GM20000 (cell line): ENCODE results near the gene LRP1.

Experiments used
- DNase-seq: peaks from one replicate; pipeline ENCODE4 v3.0.0; 2012; ENCODE audit warnings: low spot score
- CTCF ChIP-seq: IDR thresholded peaks from 2 replicates; pipeline ENCODE4 v1.5.1; 2012; ENCODE audit warnings: mild to moderate bottlenecking, control low read depth; ENCODE audit errors: extremely low read depth, missing control alignments

The LRP1 gene

DNA sequence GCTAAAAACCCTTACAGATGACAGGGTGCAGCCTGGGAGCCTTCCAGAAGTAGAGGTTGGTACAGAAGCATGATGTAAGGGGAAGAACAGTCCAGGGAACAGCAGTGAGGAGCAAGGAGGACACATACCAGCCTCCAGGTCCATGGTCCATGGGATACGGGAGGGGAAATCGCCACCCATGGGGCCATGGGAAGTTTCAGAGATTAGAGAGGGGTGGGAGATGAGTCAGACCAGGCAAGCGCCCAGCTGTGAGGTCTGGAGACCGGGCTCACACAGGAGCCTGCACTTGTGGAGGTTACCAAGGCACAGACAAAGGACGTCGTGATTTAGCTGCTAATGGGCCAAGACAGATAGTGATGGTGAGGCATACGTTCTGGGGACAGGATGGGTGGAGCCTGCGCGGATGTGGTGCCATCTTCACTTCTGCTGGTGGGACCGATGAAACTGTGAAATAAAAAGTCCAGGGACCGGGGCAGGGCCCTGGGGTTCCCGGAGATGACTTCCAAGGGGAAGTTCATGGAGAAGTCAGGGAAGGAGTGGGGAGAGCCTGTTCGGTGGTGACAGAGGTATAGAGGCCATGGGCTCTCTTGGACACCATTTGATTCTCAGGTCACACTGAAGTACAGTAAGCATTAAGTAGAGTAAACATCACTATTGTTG lies 36.8 kb downstream of the LRP1 start:
- no peak for TF ChIP-seq CTCF
- no peak for DNase-seq

DNA sequence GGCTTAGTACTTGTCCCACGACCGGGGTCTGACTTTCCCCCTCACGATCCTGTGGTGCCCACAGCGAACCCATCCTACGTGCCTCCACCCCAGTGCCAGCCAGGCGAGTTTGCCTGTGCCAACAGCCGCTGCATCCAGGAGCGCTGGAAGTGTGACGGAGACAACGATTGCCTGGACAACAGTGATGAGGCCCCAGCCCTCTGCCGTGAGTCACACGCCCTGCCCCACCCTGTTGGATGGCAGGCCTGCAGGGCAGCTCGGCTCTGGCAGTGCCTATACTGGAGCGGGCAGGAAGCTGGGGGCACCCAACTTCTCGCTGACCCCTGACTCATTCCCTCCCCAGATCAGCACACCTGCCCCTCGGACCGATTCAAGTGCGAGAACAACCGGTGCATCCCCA lies 37.5 kb downstream of the LRP1 start:
- TF ChIP-seq CTCF: no peak
- DNase-seq: no peak

GRCh38 chr12:57166971-57167371 lies 38.7 kb downstream of the LRP1 start:
- DNase-seq: no peak
- no peak for TF ChIP-seq CTCF

DNA sequence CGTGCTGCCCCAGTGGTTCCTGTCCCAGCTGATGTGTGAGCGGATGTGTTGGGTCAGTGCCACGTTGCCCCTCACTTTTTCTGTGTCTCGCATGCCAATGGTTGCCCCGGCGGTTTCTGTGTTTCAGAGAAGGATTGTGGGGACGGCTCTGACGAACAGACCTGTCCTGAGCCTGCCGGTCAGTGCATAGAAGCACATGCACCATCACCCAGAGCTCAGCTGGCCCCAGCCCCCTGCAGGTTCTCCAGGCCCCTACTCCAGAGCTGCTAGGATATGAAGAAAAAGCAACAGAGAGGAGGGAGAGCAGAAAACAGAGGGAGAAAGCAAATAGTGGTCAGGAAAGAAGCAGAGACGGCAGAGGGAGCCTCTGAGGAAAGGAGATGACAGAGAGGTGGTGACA lies 39.8 kb downstream of the LRP1 start:
- no peak for DNase-seq

GRCh38 chr12:57169046-57169795 lies 40.9 kb downstream of the LRP1 start:
- DNase-seq: no peak
- no peak for TF ChIP-seq CTCF

More for the DNA sequence above, 39.8 kb downstream of the LRP1 start:
- TF ChIP-seq CTCF: no peak

GRCh38 chr12:57169969-57170368 lies 41.7 kb downstream of the LRP1 start:
- no peak for TF ChIP-seq CTCF
- no peak for DNase-seq

- no peak for TF ChIP-seq CTCF
- DNase-seq: no peak
These were observed 42.1 kb downstream of the LRP1 start for GRCh38 chr12:57170408-57170807.
